ENCODE data around the gene ANO1.

ANO1 gene

DNA sequence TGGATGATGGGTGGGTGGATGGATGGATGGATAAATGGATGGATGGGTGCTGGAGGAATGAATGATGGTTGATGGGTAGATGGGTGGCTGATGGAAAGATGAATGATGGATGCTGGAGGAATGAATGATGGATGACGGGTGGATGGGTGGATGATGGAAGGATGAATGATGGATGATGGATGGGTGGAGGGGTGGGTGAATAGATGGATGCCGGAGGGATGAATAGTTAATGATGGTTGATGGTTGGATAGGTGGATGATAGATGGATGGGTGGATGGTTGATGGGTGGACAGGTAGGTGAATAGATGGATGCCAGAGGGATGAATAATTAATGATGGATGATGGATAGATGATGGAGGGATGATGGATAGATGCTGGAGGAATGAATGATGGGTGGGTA, 41.4 kb downstream of the ANO1 start:
- no peak for DNase-seq

DNA sequence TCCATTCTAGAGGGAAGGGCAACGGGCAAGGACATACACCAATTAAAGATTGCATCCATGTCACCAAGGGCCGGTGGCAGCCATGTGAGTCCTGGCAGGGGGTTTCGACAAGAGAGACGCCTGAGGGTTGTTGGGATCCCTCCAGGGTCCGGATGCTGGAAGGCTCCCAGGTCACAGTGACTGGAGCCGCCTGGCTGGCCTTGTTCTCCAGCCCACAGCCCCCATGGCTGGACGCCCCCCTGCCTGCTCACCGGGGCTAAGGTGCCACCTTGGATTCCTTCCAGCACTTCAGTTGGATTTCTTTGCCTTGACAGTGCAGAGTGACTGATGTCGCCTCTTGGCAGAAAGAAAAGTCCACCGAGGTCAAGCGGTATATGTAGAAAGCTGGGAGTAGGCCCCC, 42.6 kb downstream of the ANO1 start:
- no peak for DNase-seq

DNA sequence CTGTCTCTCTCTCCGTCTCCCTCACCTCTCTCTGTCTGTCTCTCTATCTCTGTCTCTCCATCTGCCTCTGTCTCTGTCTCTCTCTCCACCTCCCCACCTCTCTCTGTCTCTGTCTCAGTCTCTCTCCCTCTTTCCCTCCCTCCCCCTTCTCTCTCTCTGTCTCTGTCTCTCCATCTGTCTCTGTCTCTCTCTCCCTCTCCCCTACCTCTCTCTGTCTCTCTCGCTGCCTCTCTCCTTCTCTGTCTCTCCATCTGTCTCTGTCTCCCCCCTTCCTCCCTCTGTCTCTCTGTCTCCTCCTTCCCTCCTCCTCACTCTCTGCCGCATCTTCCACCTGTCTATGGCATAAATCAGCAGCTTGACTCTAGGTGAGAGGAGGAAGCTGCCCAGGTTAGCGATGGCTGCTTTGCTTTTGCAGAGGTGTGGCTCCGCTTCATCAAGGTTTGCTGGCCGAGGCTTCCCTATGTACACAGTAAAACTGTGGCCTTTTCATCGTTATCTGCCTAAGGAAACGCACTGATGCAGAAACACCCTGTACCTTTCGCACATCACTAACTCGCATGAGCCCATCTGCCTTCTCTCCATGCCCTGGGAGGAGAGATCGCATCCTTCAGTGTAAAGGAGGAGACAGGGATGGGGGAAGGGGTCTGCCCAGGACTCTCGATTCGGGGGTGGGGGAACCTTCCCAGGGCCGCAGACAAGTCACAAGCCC, 44.5 kb downstream of the ANO1 start:
- DNase-seq, result no peak

DNA sequence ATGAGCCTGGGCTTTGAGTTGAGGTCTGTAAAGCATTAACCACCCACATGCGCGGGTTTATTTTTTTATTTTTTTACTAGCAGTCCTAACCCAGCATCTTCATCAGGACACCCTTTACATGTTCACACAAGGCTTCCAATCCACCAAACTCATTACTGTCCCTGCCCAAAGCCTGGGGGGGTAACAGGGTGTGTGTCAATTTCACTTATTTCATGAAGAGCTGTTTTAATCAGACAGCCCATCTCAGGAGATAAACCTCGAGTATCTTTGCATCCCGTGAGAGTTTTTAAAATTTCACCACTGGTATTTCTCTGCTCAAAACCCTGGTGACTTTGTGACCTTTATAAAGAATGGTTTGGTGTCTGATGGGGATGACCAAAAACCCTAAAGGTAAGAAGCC, 45.6 kb downstream of the ANO1 start:
- DNase-seq, result no peak

DNA sequence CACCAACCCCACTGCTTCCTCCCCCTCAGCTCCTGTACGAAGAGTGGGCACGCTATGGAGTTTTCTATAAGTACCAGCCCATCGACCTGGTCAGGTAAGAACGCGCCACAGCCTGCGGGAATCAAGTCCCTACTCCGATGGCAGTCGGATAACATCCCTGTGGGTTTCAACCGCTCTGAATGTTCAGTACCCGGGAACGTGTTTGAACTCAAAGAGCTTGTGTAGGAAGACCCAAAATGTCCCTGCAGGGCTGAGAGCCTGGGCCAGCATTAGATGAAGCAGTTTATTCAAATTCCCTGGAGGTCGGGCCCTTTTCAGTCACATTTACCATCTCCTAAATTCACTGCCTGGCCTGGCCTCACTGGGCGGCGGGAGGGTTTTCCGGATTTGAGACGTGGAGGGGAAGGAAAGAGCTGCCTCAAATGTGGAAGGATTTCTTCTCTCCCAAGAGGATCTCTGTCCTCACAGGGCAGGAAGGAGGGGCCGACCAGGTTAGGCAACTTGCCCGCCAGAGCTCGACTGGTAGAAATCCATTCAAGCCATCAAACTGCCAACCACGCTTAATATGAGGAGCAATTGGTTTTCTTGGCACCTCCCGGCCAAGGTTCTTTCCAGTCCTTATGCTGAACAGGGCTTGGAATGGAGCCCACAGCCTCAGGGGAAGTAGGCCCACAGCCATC, 46.3 kb downstream of the ANO1 start:
- DNase-seq, result no peak

DNA sequence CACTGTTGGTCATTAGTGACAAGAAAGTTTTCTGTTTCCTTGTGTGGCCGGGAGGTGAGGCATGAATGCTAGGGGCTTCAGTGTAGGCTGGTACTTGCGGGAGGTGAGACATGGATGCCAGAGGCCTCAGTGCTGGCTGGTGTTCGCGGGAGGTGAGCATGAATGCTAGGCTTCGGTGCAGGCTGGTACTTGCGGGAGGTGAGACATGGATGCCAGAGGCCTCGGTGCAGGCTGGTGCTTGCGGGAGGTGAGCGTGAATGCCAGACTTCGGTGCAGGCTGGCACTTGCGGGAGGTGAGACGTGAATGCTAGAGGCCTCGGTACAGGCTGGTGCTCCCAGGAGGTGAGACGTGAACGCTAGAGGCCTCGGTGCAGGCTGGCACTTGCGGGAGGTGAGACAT, 48.4 kb downstream of the ANO1 start:
- DNase-seq, result no peak

DNA sequence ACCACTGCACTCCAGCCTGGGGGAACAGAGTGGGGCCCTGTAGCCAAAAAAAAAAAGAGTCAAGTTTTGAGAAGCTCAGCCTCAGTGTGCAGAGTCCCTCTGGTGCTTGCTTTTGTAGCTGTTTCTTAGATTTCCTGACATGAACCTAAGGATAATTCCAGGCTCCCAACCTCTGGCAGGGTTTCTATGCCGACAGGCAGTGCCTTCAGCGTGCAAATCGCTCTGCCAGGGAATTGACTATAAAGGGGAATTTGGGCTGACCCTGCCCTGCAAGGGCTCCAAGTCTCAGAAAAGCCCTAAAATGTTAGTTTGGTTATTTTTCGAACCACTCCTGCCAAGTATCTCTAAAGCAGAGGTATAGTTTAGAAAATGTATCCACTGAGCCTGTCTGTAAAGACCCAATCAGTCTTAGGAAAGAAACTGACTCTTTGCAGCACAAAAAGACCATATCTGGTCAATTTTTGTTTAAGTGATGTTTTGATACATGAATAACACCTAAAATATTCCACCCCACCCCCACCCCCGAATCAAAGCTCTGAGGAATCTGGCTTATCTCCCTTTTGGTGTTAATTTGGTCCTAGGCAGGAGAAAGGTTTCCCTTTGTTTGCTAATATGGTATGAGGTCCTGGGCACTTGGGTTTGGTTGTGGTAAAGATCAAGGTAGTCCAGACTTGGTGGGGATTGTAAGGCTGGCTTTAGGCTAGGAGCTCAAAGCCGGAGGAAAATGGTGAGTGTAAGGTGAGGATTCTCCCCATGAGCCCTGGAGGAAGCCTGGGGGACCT, 49.7 kb downstream of the ANO1 start:
- DNase-seq, result no peak

DNA sequence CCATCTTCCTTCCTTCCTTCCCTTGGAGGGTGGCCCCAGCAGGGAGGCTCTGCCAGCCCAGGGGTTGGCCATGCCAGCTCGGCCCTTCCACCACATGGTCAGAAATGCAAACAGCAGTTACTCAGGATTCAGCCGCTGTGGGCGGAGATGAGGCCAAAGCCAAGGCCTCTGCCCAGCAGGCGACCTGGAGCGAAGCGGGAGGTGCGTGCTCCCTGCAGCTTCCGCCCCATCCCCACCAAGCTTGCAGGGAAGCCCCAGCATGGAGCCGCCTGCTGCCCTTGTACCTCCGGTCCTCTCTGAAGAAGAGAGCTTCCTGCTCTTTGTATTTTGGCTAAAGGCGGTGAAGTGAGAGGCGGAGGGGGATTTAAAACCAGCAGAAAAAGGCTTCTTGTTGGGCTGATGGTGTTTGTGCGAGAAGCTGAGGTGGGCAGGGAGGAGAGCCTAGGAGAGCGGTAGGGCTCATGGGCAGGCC, 50.4 kb downstream of the ANO1 start:
- no peak for DNase-seq

DNA sequence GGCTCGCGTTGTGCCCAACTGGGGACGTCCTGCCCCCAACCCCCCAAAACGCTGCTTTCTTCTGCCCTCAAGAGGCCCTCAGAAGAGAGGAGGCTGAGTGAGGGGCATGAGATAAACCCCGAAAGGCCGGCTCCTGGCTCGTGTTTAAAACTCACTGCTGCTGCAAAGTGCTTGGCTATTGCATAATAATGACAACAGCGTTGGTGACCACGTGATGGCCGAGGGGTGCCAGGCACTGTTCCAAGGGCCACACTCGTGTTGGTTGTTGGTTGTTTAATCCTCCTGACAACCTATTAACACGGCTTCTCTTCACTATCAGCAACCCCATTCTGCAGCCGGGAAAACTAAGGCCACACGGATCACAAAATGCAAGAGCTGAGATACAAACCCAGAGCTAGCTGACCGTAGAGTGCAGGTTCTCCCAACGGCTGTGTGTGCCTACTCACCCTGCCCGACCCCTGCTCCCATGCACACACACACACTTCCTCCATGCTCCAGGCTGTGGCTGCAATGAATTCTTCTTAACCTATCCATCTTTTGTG, 51.0 kb downstream of the ANO1 start:
- DNase-seq, result no peak

DNA sequence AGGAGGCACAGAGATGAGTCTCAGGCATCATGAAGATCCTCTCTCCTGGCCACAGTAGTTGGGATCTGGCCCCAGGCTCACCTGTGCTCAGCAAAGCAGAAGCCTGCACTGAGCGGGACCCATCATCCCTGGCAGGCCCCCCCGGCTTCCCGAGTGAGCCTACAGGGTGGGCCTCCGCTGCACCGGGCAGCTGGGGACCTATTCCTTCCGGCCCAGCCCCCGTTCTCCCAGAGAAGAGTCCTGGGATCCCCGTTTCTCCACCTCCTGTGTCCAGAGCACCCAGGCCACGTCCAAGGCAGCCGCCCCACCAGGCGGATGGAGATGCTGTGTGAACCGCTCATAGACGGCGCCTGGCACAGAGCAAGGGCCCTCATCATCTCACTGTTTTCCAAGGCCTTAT, 52.5 kb downstream of the ANO1 start:
- DNase-seq, result no peak

DNA sequence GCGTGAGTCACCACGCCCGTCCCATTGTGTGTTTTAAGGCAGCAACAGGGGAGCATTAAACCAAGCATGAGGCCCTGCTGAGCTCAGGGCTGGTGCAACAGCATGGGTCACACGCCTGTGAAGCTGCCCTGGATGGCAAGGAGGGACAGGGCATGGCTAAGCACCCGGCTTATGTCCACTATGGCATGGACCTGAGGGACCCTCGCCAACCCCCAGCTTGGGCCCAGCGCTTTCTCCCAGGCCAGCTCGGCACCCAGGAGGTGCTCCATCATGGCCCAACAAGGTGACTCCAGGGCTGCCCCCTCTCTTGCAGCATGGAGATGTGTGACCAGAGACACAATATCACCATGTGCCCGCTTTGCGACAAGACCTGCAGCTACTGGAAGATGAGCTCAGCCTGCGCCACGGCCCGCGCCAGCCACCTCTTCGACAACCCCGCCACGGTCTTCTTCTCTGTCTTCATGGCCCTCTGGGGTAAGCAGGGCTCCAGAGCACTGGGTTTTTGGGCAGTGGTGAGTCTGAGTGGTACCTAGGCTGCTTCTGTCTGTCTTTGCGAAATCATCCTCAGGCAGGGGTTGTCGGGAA, 53.6 kb downstream of the ANO1 start:
- no peak for DNase-seq

DNA sequence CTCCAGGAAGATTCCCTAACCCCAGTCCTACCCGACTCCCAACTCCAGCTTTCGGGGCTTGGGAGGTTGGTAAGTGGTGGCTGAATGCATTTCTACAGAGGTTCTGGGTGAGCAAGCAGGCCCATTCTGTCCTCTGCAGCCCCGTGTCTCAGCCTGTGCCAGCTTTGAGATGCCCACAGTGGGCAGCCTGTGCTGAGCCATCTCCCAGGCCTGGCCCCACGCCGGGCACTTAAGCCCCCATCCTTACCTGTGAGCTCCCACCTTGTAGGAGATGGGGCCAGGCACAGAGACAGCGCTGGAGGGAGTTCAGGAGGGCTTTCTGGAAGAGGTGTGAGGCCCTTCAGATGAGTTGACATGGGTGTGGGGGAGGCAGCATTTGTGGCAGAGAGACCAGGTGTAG, 54.5 kb downstream of the ANO1 start:
- no peak for DNase-seq

DNA sequence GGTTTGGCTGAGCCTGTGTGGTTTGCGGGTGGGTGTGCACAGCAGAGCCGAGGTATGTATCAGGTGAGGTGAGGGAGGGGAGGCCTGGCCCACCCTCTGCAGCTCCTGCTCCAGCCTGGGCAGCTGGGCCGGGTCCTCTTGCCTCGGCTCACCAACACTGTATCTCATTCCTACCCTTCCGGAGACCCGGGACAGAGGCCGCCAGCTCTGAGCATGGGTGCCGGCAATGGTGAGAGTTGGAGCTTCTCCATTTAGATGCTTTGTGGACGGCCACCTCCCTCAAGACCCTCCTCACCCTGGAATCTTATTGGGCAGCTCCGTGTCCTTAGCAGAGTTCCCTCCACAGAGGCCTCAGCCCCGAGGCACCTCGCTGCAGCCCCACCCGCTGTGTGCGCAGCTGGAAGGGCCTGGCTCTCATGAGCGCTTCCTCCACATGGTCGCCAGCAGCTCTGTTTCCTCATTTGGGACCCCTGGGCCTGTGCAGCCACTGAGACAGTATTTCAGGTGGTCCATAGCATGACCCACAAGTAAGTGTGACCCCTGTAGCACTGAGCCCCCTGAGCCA, 55.7 kb downstream of the ANO1 start:
- DNase-seq, result no peak

DNA sequence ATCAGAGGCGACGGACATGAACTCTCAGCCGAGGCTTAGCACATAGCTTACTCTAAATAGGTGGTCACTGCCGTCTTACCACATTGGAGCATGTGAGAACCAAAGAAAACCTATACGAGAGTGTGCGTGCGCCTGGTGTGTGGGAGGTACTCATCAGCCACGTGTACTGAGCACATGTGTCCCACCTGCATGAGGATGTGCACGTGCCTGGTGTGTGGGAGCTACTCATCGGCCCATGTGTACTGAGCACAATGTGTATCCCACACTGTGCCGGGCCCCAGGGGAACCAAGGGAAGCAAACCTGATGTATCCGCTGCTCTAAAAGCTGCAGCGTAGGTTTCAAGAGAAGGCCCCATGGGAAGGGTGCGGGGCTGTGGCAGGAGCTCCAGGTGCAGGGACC, 56.4 kb downstream of the ANO1 start:
- no peak for DNase-seq

DNA sequence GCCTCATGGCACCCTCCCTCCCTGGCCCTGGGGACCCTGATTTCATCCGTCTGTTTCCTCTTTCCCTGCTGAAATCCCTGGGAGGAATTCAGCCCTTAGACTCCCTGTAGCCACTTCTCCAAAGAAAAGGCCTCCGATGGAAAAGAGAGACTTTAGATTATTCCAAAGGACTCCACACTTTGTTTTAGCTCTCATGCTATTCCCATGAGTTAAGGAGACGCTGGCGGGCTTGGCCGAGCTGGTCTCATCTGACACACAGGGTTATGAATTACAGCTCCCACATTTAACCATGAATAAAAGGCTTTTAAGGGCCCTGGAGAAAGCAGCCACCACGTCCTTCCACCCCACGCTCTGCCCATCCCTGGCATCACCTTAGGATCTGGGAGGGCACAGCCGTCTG, 57.0 kb downstream of the ANO1 start:
- DNase-seq, result no peak

DNA sequence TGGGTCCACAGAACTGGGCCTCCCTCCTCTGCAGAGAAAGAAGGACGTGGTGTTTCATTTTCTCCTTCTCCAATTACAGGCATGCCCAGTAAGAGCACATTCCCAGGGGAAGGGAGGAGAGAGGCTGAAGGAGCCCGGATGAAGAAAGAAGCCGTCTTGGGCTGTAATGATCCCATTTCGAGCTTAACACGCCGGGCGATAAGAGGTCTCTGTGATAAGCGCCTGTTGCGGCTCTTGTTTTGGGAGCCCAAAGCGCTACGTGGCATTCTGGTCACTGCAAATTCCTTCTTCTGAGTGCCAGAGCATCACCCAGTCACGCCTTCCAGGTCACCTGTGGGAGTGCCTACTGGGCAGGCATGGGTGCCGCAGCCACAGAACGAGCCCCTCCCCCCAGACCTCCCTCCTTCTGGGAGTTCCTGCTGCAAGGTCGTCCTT, 57.5 kb downstream of the ANO1 start:
- no peak for DNase-seq

DNA sequence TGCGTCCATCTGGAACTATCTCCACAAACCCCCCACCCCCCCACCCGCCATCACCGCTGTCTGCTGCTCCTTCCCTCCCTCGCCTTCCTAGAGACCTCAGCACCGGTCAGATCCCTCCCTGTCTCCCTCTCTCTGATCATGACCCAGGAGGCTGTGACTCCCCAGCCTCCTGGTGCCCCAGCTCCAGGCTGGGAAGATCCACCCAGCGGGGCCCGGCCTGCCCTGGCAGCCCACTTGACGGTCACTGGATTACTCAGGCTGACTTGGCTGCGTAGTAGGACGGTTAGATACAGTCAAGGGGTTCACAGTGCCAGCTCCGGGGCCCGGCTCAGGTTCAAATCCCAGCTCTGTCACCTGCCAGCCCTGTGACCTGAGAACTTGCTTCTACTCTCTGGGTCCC, 59.3 kb downstream of the ANO1 start:
- no peak for DNase-seq

DNA sequence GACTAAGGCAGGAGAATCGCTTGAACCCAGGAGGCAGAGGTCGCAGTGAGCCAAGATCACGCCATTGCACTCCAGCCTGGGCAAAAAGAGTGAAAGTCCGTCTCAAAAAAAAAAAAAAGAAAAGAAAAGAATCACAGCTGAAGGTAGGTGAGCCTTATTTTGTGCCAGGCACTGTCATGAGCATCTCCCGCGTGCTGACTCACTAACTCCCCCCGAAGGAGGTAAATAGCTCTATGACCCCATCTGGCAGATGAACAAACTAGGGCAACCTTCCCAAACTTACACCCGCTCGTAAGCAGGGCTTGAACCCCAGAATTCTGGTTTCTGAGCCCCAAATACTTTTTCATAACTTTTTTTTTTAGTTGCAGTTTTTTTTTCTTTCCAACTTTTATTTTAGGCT, 60.3 kb downstream of the ANO1 start:
- DNase-seq, result no peak

DNA sequence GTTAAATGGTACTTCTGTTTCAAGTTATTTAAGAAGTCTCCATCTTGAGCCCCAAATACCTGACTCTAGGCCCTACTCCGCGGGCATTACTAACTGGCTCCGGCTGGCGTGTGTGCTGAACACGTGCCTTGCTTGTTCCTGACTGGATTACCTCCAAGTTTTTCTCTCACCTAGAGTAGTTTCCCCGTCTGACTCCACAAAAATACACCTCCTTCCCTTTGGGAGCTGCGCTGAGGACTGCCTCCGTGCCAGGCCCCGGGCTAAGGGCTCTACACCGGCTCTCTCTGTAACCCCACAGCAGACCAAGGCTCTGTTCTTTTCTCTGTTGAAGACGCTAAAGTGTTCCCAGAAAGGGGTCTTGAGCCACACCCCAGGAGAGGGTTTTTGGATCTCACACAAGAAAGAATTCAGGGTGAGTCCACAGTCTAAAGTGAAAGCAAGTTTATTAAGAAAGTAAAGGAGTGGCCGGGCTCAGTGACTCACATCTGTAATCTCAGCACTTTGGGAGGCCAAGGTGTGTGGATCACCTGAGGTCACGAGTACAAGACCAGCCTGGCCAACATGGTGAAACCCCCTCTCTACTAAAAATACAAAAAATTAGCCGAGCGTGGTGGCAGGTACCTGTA, 61.8 kb downstream of the ANO1 start:
- no peak for DNase-seq

DNA sequence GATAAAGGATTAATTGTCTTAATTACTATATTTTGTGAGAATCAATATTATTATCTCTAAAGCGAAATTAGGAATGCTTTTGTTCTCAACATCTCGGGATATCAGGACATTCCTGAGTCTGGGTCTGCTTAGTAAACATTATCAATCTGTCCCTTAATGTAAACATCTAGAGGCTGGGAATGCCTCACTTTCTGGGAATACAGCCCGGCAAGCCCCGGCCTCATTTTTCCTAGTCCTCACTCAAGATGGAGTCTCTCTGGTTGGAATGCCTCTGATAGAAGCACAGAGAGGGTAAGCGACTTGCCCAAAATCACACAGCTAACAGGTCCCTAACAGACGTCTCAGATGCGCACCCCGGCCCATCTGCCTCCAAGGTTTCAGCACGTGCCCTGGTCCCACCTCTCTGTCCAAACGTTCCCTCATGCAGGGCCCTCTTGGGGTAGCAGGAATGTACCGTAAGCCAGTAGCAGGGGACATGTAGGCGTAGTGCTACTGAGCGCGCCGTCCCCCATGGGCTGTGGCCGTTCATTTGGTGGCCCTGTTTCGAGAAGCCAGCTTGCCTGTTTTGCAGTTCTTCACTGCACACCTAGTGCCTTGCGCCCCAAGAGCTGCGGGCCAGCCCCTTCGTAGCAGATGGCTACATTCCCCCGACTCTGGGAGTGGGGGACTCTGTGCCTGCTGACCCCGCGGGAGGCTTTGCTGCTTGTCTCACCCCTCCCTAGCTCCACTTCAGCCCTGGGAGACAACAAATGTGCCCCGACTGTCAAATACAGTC, 62.8 kb downstream of the ANO1 start:
- DNase-seq, result no peak

DNA sequence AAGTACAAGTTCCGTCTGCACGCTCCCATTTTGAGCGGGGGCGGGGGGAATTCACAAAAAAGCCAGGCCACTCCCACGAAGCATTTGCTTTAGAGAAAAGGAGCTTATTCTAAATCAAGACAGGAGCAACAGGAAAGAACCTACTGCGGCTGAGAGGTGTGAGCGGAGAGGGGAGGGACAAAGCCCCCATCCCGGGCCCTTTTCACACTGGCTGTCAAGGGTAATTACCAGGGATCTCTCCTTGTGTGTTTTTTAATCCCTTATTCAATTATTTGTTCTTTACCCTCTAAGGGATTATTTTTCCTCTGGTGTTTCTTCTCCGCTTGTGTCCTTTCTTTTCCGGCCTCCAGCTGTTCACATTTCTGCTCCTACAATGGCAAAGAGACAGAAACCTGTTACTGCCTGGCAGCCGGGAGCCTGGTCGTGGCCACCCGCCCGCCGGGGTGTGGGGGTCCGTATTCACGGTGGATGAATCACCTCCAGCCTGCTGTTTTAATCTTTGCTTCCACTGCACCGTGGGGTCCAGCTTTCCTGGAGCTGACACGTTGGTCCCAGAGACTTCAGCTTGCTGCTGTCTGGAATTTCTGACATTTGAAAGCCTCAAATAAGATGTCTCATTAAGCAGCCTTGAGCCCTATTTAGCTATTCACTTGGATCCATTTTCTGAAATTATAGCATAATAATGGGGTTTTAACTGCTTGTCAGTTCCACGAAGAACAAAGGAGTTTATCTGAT, 63.5 kb downstream of the ANO1 start:
- no peak for DNase-seq
